GM18520 (cell line): ENCODE results near the gene FAXDC2.

Experiments
- ATAC-seq: cut with Tn5 transposase; IDR thresholded peaks from one replicate; pipeline ENCODE4 v1.9.1; 2021; ENCODE audit not compliant: unreplicated experiment

Gene FAXDC2

GRCh38 chr5:154797762-154798161 is 52.6 kb downstream of the FAXDC2 start:
- ATAC-seq = no peak

DNA sequence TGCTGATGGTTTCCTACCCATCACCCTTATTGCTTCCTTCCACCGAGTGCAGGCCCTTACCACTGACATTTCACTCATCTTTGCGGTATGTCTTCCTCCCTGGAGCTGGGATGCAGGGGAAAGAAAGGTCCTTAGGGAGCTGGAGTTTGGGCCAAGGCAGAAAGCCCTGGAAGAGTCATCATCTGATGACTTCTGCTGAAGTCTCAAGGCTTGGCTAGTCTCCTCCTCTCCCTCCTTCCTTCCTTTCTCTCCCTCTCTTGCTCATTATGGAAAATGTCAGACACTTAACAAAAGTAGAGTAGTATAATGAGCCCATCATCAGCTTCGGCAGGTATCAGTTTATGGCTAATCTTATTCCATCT is 55.2 kb downstream of the FAXDC2 start:
- ATAC-seq = no peak

- ATAC-seq = no peak
Observed at GRCh38 chr5:154794525-154795234, 55.7 kb downstream of the FAXDC2 start.

DNA sequence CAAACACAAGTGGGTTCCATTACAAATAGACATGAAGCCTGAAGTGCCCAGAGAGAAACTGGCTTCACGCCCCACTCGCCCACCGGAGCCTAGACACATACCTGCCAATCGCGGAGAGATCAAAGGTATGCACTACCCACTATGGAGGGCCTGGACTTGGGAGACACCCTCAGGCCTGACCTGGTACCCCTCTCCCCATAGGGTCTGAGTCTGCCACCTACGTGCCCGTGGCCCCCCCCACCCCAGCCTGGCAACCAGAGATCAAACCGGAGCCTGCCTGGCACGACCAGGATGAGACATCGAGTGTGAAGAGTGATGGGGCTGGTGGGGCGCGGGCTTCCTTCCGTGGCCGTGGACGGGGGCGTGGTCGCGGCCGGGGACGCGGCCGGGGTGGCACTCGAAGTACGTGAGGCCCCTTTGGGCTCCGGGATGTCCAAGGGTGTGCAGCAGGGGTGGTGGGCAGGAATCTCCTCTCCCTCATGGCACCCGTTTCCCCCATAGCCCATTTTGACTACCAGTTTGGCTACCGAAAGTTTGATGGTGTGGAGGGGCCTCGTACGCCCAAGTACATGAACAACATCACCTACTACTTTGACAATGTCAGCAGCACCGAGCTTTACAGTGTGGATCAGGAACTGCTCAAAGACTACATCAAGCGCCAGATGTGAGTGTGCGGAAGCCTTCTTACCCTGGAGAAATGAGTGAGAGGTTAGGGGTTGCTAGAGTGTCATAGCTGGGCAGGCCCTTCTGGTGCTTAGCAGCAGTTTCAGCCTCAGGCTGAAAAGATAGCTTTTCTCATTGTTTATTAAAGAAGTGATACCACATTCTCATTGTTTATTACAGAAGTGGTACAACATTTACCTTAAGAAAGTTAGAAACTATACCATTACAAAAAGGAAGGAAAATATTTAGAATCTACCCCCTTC is 56.5 kb downstream of the FAXDC2 start:
- ATAC-seq = no peak

DNA sequence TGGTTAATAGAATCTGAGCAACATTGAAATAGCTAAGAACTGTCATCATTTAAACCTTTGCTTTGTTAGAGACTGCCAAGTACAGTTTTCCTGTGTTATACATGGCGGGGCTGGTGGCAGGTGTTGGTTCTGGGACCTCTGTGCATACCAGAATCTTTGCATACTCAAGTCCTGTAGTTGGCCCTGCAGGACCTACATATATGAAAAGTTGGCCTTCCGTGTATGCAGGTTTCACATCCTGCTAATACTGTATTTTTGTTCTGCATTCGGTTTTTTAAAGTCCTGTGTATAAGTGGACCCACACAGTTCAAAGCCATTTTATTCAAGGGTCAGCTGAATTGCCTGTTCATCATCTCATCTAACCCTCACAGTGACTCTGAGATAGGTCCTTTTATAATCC is 58.9 kb downstream of the FAXDC2 start:
- peak; percentile 86 for ATAC-seq

GRCh38 chr5:154788212-154788611 is 62.2 kb downstream of the FAXDC2 start:
- no peak for ATAC-seq

DNA sequence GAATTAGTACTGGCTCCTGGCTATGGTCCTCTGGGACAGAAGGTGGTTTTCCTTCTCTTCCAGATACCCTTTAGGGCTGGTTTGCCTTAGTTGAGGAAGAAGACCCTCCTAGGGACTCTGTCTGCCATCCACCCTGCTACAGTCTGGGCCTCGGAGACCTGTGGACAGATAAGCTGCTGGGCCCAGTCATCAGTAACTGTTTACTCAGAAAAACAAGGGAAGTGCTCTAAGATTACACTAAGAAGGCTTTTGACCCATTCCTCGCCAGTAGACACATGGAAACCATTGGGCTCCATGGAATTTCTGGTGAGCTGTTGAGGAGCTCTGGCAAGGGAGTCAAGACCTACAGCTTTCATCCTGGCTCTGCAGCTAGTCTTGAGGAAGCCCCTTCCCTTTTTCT is 64.0 kb downstream of the FAXDC2 start:
- ATAC-seq = no peak

DNA sequence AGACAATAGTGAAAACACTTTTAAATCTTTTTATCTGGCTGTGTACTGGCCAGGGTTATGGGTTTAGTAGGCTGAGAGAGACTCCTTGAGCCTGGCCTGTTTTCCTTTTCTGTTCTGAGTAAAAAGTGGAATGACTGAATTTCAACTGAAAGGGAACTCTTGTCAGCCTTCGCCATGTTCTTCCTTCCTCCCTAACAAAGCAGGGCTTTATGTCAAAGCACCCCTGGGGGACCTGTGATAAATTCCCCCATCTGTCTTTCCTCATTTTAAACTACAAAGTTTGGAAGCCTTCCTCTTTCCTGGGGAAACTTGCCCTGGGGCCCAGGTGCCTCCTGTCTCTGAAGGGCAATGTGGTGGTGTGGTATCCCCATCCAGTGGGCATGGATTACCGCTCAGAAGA is 65.5 kb downstream of the FAXDC2 start:
- no peak for ATAC-seq

GRCh38 chr5:154783774-154784460 is 66.5 kb downstream of the FAXDC2 start:
- ATAC-seq = peak; percentile 66

DNA sequence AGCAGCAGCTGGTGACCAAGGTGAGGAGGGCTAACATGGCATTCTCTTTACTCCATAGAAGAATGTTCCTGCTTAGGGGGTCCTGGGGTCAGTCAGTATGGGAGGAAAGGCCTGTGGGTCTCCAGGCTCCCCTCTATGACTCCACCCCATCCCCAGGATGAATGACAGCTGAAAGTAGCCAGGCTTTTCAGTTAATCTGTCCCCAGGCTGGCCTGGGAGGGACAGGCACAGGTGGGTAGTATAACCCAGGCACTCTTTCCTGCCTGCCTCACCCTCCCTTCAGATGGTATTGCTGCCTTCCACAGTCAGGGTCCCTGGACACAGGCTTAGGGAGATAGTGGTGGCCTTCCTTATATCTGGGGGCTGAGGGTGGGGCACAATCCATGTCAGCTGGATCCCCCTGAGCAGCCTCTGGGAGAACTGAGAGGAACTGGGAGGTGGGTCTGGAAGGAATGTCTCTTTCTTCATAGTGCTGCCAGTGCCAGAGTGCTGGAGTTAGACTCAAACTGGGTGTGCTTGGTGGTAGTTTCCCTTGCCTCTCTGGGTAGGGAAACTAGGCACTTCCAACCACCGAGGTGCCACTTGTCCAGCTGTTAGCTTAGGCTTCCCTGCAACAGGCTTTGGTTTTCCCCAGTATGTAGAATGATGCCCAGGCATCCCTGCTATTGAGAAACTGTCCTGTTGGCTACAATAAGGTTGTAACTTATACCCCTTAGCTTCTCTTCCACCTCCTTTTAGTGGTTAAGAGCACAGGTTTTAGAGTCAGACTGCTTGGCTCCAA is 67.4 kb downstream of the FAXDC2 start:
- no peak for ATAC-seq

DNA sequence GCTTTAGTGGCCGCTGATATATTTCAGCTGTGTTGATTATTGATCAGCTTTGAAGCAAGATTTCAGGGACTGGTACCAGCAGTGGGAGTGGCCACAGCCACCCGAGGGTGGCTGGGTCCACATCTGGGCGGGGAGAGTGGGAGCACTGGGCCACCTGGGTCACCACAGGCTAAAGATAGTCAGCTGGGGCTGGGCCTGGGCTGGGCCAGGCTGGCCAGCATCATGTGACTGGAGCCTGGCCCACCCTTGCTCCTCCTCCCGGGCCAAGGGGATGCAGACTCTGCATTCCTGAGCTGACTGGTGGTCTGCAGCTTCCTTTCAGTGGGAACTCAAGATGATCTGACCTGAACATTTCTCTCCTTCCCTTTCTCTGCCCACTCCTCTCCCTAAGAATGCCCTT is 68.1 kb downstream of the FAXDC2 start:
- no peak for ATAC-seq

DNA sequence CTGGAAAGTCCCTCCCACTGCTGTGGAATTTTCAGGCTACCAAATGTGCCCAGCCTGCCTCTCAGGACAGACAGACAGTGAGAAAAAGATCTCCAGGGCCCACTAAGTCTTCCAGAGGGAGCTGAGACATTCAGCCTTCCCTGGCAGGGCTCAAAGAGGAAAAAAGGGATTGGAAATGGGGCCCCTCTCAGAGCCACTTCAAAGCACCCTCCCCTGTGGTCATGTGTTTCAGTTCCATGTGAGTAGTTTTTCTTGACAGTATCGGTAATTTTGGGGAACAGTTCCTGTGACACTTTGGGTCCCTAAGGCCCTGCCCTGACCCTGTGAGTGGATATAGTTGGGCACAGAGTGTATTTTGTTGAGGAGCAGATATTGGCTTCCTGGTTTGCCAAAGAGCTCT is 70.3 kb downstream of the FAXDC2 start:
- no peak for ATAC-seq

DNA sequence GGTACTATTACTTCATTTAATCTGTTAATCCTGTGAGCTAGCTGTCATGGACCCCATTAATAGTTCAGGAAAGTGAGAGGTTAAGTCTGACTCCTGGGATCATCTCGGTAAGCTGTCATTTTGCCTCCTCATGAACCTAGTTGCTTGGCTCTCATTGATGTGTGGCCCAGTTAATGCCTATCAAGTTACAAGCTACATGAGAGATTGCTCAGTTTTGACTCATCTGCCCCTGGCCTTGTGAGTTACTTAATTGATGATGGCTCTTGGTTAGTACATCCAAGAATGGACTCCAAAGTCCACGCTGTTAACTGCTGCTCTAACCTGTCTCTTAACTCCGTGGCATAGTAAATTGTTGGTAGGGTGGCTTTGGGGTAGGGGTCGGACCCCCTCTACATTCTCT is 71.3 kb downstream of the FAXDC2 start:
- ATAC-seq = no peak

- ATAC-seq = no peak
Observed at GRCh38 chr5:154778534-154778933, 71.9 kb downstream of the FAXDC2 start.

DNA sequence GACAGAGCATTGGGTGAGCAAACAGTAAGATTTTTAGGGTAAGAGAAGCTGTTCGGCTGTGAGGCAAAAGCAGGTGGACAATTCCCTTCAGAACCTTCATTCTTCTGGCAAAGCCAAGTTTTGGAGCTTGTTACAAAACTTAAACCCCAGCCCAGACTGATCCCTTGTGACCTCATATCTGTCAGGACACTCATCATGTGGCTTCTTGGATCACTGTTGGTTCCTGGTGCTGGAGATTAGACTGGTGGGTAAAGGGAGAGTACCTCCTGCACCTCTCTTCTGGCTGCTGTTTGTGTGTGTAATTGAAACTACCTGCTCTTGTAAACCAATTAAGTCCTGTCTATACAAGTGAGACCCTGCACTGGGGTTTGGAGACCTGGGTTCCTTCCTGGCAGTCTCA is 74.2 kb downstream of the FAXDC2 start:
- ATAC-seq = no peak

DNA sequence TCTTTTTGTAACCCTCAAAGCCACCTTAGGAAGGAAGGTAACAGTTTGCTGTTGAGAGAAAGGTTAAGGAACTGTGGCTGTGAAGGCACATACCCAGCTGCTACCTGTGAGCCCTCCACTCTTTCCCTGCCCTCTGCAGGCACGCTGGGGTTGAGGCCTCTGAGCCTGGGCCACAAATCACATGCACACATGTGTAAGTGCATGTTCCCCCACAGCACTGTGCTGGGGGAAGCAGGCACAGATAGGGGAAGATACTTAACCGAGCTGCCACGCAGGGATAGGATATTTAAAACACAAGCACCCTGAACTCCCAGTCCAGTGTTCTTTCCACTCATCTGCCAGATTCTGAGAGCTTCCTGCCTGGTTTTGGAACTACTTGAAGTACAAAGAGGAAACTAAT is 77.1 kb downstream of the FAXDC2 start:
- no peak for ATAC-seq

DNA sequence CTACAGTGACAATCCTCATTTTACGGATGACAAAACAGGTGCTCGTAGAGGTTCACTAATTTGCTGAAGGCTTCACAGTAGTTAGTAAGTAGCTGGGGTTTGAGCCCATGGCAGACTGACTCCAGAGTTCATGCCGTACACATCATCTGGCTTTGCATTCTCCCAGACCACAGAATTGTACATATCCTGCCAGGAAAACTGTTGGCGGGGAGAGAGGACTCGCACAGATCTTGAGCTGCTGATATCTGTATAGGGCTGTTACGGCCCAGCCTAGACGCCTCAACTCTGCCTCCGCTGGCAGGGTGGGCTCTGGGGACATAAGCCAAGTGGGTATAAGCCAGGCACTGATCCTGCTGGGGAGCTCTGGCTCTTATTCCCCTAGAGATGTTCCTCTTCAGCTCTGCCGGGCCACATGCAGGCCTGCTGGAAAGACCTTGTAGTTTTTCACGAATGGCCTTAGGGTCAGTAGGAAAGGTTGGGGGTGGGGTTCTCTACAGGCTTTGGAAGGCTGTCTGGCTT is 79.0 kb downstream of the FAXDC2 start:
- no peak for ATAC-seq

DNA sequence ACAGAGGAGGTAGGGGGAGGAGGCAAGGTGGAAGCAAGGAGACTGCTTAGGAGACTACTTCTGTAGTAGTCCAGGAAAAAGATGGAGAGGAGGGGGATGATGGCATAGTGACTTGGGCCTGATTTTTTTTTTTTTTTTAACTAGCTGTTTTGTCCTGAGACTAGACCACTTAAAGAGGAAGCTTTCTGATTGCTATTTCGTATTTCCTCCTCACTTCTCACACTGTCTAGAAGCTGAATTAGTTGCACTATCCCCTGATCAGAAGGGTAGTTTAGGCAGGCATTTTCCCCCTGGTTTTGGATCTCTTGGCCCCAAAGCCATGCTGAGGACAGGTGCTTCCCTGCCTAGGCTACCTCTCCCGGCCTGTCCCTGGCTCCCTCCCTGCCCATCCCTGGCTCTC is 80.3 kb downstream of the FAXDC2 start:
- no peak for ATAC-seq
